ENCODE results near the gene TAS2R30.

- TF ChIP-seq POLR2A (IDR thresholded peaks at IDR 0.05) (no peak), CTCF (IDR thresholded peaks at IDR 0.05) (no peak), POLR2AphosphoS5 (IDR thresholded peaks at IDR 0.05) (no peak)
Observed at GRCh38 chr12:11092128-11092527, 42.3 kb downstream of the TAS2R30 start, which contains the start of gene TAS2R43.

All from transverse colon (tissue), 4 donors.